Activated naive CD4-positive, alpha-beta T cell treated with anti-CD3 and anti-CD28 coated beads, Interleukin-2, amount 50 U/mL, for 24 hours (primary cell): Measurements from ENCODE around the gene NCLN.
"Not testable (repeated sequence)": the region's sequence is repeated elsewhere in the genome, so short reads cannot be mapped to it uniquely, and the experiment has no call there.

Experiments used
- H3K27ac Mint-ChIP-seq: one replicate; pipeline ENCODE4 v1.8.0; 2021; ENCODE audit warnings: mild to moderate bottlenecking, mixed read lengths
- H3K27me3 Mint-ChIP-seq: one replicate; pipeline ENCODE4 v1.8.0; 2021; ENCODE audit warnings: mixed read lengths
- H3K36me3 Mint-ChIP-seq: one replicate; pipeline ENCODE4 v1.8.0; 2021; ENCODE audit warnings: mixed read lengths
- H3K4me1 Mint-ChIP-seq: one replicate; pipeline ENCODE4 v1.8.0; 2021; ENCODE audit warnings: mixed read lengths
- H3K4me3 Mint-ChIP-seq: one replicate; pipeline ENCODE4 v1.8.0; 2021; ENCODE audit warnings: mild to moderate bottlenecking, mixed read lengths
- H3K9me3 Mint-ChIP-seq: one replicate; pipeline ENCODE4 v1.8.0; 2021; ENCODE audit warnings: mixed read lengths

NCLN gene

DNA sequence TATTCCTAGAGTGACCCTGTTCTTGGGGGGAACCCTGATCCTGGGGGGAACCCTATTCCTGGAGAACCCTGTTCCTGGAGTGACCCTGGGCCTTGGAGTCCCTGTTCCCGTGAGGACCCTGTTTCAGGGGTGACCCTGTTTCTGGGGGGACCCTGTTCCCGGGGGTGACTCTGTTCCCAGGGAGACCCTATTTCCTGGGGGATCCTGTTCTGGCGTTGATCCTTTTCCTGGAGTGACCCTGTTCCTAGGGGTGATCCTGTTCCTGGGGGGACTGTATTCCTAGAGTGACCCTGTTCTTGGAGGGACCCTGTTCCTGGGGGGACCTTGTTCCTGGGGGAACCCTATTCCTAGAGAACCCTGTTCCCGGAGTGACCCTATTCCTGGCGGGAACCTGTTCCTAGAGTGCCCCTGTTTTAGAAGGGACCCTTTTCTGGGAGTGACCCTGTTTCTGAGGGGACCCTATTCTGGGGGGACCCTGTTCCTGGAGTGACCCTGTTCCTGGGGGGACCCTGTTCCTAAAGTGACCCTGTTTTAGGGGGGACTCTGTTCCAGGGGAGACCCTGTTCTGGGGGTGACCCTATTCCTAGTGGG, 34.9 kb upstream of the NCLN start:
- H3K27me3 Mint-ChIP-seq, result no peaks in the 10 kb centered on the region
- H3K4me3 Mint-ChIP-seq, result no peak overlapping the region
- no peaks in the 10 kb centered on the region for H3K36me3 Mint-ChIP-seq
- H3K27ac Mint-ChIP-seq, result no peak overlapping the region
- H3K9me3 Mint-ChIP-seq, result no peaks in the 10 kb centered on the region
- H3K4me1 Mint-ChIP-seq, result no peaks in the 10 kb centered on the region

DNA sequence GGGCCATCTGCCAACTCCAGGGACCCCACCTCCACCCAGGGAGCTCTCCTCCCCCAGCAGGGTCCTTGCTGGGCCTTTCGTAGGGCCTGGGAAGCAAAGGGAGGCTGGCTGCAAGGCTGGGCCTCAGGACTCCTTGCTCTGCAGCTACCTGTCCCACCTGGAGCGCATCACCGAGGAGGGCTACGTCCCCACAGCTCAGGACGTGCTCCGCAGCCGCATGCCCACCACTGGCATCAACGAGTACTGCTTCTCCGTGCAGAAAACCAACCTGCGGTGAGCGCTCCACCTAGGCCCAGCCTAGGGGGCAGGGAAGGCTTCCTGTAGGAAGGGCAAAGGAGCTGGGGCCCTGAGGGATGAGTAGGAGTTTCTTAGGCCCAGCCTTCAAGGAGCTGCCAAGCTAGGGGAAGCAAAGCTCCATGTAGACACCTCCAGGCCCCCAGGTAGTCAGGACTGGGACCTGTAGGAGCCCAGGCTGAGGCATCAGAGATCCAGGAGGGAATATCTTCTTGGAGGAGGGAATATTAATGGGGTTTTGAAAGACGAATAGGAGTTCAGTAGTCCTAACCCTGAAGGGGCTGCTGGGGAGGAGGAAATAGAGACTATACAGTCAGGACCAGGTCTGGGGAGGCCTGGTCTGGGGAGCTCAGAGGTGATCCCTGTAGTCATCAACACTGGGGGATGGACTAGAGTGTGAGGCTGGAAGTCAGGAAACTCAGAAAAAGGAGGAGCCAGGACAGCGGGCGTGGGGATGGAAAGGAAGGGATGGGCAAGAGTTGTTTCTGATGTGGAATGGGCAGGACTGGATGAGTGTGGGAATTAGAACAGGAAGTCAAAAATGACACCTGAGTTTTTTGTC, 33.9 kb upstream of the NCLN start:
- Mint-ChIP-seq H3K9me3 (no peaks in the 10 kb centered on the region), H3K4me1 (no peaks in the 10 kb centered on the region), H3K36me3 (no peaks in the 10 kb centered on the region), H3K27ac (no peak overlapping the region), H3K27me3 (no peaks in the 10 kb centered on the region), H3K4me3 (no peak overlapping the region)

GRCh38 chr19:3152419-3152780, 33.3 kb upstream of the NCLN start:
- no peak overlapping the region for H3K4me3 Mint-ChIP-seq
- H3K27me3 Mint-ChIP-seq, result no peaks in the 10 kb centered on the region
- H3K27ac Mint-ChIP-seq, result no peak overlapping the region
- no peaks in the 10 kb centered on the region for H3K9me3 Mint-ChIP-seq
- H3K36me3 Mint-ChIP-seq, result no peaks in the 10 kb centered on the region
- no peaks in the 10 kb centered on the region for H3K4me1 Mint-ChIP-seq

GRCh38 chr19:3153286-3154230, 32.2 kb upstream of the NCLN start:
- Mint-ChIP-seq H3K4me1 (no peaks in the 10 kb centered on the region), H3K27me3 (no peaks in the 10 kb centered on the region), H3K4me3 (no peak overlapping the region), H3K9me3 (no peaks in the 10 kb centered on the region), H3K27ac (no peak overlapping the region), H3K36me3 (no peaks in the 10 kb centered on the region)

GRCh38 chr19:3154447-3154846, 31.3 kb upstream of the NCLN start:
- not testable (repeated sequence) for H3K4me3 Mint-ChIP-seq, H3K27ac Mint-ChIP-seq, H3K27me3 Mint-ChIP-seq, H3K36me3 Mint-ChIP-seq, H3K9me3 Mint-ChIP-seq, H3K4me1 Mint-ChIP-seq

GRCh38 chr19:3154957-3155736, 30.6 kb upstream of the NCLN start:
- no peak overlapping the region for H3K4me3 Mint-ChIP-seq
- H3K9me3 Mint-ChIP-seq, result peaks cover under 1% of the 10 kb centered on the region
- no peaks in the 10 kb centered on the region for H3K4me1 Mint-ChIP-seq
- no peak overlapping the region for H3K27ac Mint-ChIP-seq
- H3K36me3 Mint-ChIP-seq, result no peaks in the 10 kb centered on the region
- no peaks in the 10 kb centered on the region for H3K27me3 Mint-ChIP-seq

DNA sequence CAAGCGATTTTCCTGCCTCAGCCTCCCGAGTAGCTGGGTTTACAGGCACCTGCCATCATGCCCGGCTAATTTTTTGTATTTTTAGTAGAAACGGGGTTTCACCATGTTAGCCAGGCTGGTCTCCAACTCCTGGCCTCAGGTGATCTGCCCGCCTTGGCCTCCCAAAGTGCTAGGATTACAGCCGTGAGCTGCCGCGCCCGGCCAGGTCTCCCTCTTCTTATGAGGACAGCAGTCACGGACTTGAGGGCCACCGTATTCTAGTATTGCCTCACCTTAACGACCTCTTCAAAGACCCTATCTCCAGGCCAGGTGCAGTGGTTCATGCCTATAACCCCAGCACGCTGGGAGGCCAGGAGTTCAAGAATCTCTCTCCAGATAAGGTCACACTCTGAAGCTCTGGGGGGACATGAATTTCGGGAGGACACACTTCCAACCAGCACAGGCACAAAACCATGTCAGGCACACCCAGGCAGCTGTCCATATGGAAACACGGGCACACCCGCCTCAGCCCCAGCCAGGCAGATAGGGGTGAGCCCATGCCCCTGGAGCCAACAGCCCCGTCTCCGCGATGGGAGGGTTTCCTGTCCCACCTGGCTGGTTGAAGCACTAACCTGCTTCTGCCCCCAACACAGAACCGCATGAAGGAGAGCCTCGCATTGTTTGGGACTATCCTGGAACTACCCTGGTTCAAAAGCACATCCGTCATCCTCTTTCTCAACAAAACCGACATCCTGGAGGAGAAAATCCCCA, 28.5 kb upstream of the NCLN start:
- Mint-ChIP-seq H3K27ac (peak overlapping the region; percentile 77), H3K9me3 (peaks cover 4% of the 10 kb centered on the region), H3K4me1 (peaks cover 8% of the 10 kb centered on the region), H3K36me3 (no peaks in the 10 kb centered on the region), H3K4me3 (no peak overlapping the region), H3K27me3 (no peaks in the 10 kb centered on the region)

GRCh38 chr19:3159565-3159964, 26.2 kb upstream of the NCLN start:
- Mint-ChIP-seq H3K9me3 (peaks cover 4% of the 10 kb centered on the region), H3K27me3 (no peaks in the 10 kb centered on the region), H3K4me1 (peaks cover 18% of the 10 kb centered on the region)

DNA sequence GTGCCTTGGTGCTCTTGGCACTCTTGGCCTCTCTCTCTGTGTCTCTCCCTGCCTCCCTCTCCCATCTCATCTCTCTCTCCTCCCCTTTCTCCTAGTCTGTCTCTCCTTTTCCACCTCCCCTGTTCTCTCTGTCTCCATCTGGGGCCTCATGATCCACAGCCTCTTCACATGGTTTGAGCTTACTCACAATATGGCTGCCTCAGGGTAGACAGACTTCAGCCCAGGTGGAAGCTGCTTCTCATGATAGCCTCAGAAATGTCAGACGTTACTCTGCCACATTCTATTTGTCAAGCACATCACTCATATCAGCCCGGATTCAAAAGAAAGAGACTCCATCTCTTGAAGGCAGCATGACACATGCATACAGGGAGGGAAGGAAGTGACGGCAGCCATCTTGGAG, 25.5 kb upstream of the NCLN start:
- Mint-ChIP-seq H3K4me1 (peaks cover 19% of the 10 kb centered on the region), H3K27me3 (no peaks in the 10 kb centered on the region), H3K27ac (no peak overlapping the region), H3K9me3 (peaks cover 4% of the 10 kb centered on the region), H3K36me3 (no peaks in the 10 kb centered on the region), H3K4me3 (no peak overlapping the region)

More at GRCh38 chr19:3159565-3159964, 26.2 kb upstream of the NCLN start:
- H3K36me3 Mint-ChIP-seq, result no peaks in the 10 kb centered on the region
- no peak overlapping the region for H3K4me3 Mint-ChIP-seq
- H3K27ac Mint-ChIP-seq, result no peak overlapping the region

GRCh38 chr19:3161453-3161852, 24.3 kb upstream of the NCLN start:
- H3K27ac Mint-ChIP-seq, result no peak overlapping the region
- H3K4me1 Mint-ChIP-seq, result peaks cover 26% of the 10 kb centered on the region

GRCh38 chr19:3162418-3163229, 23.1 kb upstream of the NCLN start:
- Mint-ChIP-seq H3K4me1 (peaks cover 26% of the 10 kb centered on the region), H3K4me3 (no peak overlapping the region), H3K9me3 (peaks cover 4% of the 10 kb centered on the region), H3K27me3 (no peaks in the 10 kb centered on the region), H3K27ac (no peak overlapping the region), H3K36me3 (no peaks in the 10 kb centered on the region)

More at GRCh38 chr19:3161453-3161852, 24.3 kb upstream of the NCLN start:
- H3K9me3 Mint-ChIP-seq, result peaks cover 4% of the 10 kb centered on the region
- no peaks in the 10 kb centered on the region for H3K27me3 Mint-ChIP-seq
- H3K4me3 Mint-ChIP-seq, result no peak overlapping the region
- H3K36me3 Mint-ChIP-seq, result no peaks in the 10 kb centered on the region

GRCh38 chr19:3163230-3163886, 22.4 kb upstream of the NCLN start:
- no peak overlapping the region for H3K4me3 Mint-ChIP-seq
- H3K27me3 Mint-ChIP-seq, result no peaks in the 10 kb centered on the region
- peaks cover 4% of the 10 kb centered on the region for H3K9me3 Mint-ChIP-seq
- no peaks in the 10 kb centered on the region for H3K36me3 Mint-ChIP-seq
- peaks cover 26% of the 10 kb centered on the region for H3K4me1 Mint-ChIP-seq
- no peak overlapping the region for H3K27ac Mint-ChIP-seq

- H3K36me3 Mint-ChIP-seq, result no peaks in the 10 kb centered on the region
- no peak overlapping the region for H3K27ac Mint-ChIP-seq
- H3K27me3 Mint-ChIP-seq, result no peaks in the 10 kb centered on the region
- no peak overlapping the region for H3K4me3 Mint-ChIP-seq
- peaks cover 4% of the 10 kb centered on the region for H3K9me3 Mint-ChIP-seq
- H3K4me1 Mint-ChIP-seq, result peaks cover 26% of the 10 kb centered on the region
Measured at GRCh38 chr19:3163943-3164342, 21.8 kb upstream of the NCLN start.
